SKM-1 treated with dmso at 0.1 percent for 144 hours (cell line): ENCODE results near the gene CXCL8.
"Not testable (repeated sequence)": the region's sequence is repeated elsewhere in the genome, so short reads cannot be mapped to it uniquely, and the experiment has no call there.

Source experiments
- DNase-seq: peaks from one replicate; lab custom pipeline; 2025; ENCODE audit not compliant: unreplicated experiment; lab: John Stamatoyannopoulos, UW

CXCL8 gene

DNA sequence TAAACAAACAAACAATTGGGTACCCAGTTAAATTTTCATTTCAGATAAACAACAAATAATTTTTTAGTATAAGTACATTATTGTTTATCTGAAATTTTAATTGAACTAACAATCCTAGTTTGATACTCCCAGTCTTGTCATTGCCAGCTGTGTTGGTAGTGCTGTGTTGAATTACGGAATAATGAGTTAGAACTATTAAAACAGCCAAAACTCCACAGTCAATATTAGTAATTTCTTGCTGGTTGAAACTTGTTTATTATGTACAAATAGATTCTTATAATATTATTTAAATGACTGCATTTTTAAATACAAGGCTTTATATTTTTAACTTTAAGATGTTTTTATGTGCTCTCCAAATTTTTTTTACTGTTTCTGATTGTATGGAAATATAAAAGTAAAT, 2.9 kb downstream of the CXCL8 start:
- DNase-seq: no peak

GRCh38 chr4:73743795-73744194, 3.4 kb downstream of the CXCL8 start:
- no peak for DNase-seq

- no peak for DNase-seq
These were observed 3.8 kb downstream of the CXCL8 start for GRCh38 chr4:73744203-73744602.

- DNase-seq: no peak
These were observed 10.4 kb downstream of the CXCL8 start for GRCh38 chr4:73750730-73751129.

GRCh38 chr4:73751166-73751565, 10.8 kb downstream of the CXCL8 start:
- no peak for DNase-seq

DNA sequence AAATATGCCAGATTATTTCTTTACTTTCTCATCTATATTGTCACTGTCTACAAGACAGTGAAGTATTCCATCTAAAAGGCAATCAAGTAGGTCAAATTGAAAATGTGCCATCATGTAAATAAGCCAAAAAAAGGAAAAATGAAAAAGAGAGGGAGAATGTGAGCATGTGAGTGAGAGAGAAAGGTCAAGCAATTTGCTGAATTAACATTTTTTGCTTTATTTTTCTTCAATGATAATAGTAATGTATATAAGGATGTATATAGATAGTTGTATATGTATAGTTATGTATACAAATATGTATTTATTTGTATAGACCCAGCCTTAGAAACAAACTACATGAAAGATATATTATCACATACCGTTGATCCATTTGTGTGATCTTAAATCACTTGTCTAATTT, 11.5 kb downstream of the CXCL8 start:
- no peak for DNase-seq

GRCh38 chr4:73752424-73752823, 12.1 kb downstream of the CXCL8 start:
- no peak for DNase-seq

DNA sequence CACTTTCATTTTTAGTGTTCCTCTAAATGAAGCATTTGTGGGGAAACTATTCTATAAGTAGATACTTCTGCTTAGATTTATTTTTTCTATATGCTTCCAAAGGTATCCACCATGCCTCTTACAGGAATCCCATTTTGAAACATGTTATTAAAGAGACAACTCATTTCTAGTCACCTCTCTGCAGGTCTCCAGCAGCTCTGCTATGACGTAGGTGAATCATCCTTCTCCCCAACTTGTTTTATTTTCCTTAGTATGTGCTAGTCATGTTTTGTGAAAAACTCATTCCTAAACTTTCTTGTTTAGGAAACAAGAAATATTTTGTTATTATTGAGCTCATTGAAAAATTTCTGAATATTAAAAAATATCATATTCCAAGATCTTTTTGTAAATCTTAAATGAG, 12.8 kb downstream of the CXCL8 start:
- DNase-seq: no peak

GRCh38 chr4:73754934-73755333, 14.6 kb downstream of the CXCL8 start:
- no peak for DNase-seq

DNA sequence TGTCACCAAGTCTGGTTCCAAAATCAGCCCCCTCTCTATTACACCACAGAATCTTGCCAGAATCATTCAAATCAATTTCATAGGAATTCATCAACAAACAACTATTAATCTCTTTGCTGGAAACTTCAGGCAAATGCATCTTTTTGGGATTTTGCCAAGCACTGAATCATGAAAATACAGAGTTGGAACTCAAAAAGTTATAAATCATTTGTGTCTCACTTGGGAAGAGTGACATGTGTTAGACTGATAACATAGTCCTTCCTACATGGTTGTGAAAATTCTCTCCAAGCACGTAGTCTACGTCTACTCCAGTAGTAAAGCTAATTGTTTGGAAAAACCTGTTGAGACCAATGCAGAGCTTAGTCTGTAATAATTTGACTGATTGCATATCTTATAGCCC, 19.0 kb downstream of the CXCL8 start:
- no peak for DNase-seq

DNA sequence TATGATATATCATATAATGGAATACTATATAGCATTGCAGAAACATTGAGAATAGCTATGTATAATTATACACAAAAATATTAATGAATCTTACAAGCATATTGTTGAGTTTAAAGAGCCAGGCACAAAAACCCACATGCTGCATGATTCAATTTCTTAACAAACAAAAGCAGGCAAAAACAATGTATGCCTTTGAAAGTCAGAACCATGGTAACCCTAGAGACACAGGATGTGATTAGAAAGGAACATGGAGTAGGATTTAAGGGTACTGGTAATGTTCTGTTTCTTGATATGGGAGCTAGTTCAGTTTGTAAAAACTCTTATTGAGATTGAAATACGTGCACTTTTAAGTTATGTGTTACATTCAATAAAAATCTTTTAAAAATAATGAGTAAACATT, 21.5 kb downstream of the CXCL8 start:
- DNase-seq: no peak

- DNase-seq: peak; percentile 74
These were observed 22.0 kb downstream of the CXCL8 start for GRCh38 chr4:73762409-73762808.

- DNase-seq: no peak
These were observed 23.5 kb downstream of the CXCL8 start for GRCh38 chr4:73763877-73764276.

- no peak for DNase-seq
These were observed 24.1 kb downstream of the CXCL8 start for GRCh38 chr4:73764513-73764912.

DNA sequence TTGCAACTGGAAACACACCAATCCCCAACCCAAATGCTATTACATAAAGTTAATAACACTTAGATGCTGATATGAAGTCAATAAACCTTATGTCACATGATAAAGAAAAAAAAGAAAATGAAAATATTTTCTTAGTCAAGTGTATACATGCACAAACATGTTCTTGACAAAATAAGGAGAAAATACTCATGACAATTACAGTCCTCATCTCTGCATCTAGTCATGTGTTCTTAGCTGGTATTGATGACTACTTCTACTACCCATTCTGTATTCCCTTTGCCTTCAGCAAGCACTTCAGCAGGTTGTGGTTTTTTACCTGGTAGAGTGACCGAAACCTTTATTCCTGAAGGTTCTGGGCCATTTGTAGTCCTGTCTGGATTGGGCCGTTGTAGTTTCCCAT, 24.9 kb downstream of the CXCL8 start:
- DNase-seq: no peak

- no peak for DNase-seq
These were observed 30.5 kb downstream of the CXCL8 start for GRCh38 chr4:73770917-73771316.

- no peak for DNase-seq
These were observed 32.0 kb downstream of the CXCL8 start for GRCh38 chr4:73772363-73772762.

GRCh38 chr4:73774406-73774805, 34.0 kb downstream of the CXCL8 start:
- DNase-seq: not testable (repeated sequence)

DNA sequence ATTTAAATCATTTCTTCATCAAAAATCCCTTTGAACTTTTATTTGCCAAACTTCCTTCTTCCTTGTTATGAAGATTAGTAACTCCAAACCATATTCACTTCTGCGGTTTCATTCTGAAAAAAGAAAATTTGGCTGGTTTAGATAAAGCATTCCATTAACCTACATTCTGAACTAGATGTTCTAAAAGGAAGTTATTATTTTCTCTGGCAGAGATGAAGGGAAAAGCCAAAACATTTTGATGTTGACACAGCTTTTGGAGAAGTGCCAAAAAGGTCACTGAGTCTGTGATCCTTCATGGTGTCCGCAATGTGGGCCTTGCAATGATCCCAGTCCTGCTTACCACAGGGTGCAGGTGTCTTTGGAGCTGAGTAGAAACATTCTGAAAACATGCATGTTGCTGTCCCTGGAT, 36.0 kb downstream of the CXCL8 start:
- no peak for DNase-seq

- DNase-seq: no peak
These were observed 37.2 kb downstream of the CXCL8 start for GRCh38 chr4:73777612-73778011.

DNA sequence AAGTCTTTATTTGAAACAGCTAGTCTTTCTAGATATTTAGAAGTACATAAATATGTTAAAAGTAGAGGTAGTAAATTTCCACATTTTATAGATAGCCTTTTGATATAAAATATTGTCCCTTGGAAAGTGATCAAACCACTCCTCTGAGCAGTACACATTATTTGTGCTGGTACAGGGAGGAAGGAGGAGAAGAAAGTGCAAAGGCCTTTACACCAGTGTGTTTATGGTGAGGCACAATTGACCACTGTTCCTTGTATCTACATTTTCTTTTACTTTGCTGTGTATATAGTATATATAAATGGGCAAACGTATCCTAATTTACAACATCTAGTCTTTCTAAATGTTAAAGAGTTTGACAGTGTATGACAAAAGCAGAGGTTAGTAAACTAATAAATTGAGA, 39.9 kb downstream of the CXCL8 start:
- no peak for DNase-seq

- DNase-seq: no peak
These were observed 40.5 kb downstream of the CXCL8 start for GRCh38 chr4:73780834-73781233.

DNA sequence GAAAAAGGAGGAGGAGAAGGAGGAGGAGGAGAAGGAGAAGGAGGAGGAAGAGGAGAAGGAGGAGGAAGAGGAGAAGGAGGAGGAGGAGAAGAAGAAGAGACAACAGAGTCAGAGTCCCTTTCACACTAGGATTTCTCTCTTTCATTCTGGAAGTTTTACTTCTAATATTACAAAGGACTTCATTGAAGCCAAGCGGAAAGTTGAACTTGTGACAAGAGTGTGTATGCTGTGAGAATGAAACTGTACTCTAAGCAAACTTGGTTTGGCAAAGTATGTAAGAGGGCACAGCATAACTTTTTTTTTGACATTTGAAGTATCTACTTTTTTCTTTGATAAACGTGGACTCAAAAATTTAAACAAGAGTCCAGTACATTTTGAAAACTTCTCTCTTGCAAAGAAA, 48.0 kb downstream of the CXCL8 start:
- no peak for DNase-seq
